CD4-positive, alpha-beta T cell treated with Interleukin-17A for 4 hours (primary cell): ENCODE results near the gene AP2A2.
A peak's percentile ranks its signal among the peaks of the same experiment; 100 is the strongest.

Source experiments
- DNase-seq: peaks from one replicate; pipeline ENCODE4 v3.0.0-alpha.2; 2020; ENCODE audit warnings: mixed read lengths

Gene AP2A2

DNA sequence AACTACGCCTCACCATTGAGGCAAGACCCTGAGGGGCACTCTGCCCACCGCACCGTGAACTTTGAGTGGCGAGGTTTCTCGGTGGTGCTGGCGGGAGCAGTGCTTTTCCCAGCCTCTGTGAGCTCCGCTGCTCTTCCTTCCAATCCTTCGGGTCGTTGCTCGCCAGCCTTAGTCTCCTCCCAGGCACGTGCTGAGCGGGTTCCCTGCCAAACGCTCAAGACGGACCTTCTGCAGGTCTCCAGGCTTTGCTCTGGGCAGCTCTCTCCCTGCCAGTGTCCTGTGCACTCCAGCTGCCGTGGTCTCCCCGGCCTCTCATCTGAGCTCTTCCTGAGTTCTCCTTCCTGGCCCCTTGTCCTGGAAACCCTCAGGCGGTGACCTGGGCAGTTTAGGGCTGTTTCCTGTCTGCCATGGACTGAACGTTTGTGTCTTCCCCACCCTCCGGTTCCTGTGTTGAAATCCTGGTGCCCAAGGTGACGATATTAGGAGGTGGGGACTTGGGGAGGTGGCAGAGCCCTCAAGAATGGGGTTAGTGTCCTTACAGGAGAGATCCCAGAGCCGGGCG is 122.0 kb downstream of the AP2A2 start:
- DNase-seq: no peak

DNA sequence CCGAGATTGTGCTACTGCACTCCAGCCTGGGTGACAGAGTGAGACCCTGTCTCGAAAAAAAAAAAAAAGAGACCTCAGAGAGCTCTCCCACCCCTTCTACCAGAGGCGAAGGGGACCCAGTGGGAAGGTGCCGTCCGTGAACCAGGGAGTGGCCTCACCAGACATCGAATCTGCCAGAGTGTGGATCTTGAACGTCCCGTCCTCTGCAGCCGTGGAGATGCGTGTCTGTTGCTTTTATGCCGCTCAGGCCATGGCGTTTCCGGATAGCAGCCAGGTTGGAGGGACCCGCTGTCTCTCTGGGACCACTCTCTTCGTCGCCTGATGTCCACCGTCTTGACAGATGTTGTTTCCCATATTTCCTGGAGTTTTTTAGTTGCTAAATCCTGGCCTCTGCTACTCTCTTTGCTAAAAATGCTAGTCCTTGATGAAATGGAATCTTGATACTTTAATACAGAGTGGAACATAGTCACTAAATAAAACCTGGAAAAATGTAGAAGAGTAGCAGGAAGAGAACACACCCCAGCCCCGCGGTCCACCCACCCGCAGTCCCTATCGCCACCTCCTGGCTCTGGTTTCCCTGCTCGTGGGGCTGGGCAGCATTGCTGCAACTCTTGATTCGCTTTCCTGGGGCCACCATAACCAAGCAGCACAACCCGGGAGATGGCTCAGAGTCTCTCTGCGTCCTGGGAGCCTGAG is 122.9 kb downstream of the AP2A2 start:
- no peak for DNase-seq

DNA sequence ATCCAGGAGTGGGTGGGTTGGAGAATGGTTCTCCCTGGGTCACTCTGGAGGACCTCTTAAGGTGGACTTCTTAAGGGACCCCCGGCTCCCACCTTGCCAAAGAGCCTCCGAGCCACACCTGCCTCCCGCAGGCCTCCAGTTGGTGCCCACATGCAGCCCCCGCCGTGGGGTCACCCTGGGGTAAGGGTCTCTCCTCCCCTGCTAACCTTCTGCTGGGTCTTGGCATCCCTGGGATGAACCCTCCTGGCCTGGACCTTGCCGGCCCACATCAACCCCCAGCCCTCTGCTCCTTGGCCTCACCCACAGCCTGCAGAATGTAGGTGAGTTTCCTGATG is 123.4 kb downstream of the AP2A2 start:
- DNase-seq: no peak

DNA sequence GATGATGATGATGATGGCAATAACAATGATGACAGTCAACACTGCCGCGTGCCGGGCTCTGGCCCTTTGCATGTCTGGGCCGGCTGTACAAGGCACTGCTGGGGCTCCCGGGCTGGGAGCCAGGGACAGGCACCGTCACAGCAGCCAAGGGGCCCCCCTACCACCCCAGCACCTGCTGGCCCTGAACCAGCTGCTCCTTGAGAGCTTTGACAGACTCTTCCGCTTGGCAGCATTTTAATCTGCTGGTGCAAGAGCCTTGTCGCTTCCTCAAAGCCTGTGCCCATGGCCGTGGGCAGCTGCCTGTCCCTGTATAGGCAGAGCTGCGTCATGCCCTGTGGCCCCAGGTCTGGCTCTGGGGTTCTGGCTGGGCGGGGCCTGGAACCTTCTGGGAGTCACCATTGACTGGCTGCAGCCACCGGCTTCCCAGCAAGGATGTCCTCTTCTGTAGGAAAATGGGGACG is 123.8 kb downstream of the AP2A2 start:
- DNase-seq: no peak

DNA sequence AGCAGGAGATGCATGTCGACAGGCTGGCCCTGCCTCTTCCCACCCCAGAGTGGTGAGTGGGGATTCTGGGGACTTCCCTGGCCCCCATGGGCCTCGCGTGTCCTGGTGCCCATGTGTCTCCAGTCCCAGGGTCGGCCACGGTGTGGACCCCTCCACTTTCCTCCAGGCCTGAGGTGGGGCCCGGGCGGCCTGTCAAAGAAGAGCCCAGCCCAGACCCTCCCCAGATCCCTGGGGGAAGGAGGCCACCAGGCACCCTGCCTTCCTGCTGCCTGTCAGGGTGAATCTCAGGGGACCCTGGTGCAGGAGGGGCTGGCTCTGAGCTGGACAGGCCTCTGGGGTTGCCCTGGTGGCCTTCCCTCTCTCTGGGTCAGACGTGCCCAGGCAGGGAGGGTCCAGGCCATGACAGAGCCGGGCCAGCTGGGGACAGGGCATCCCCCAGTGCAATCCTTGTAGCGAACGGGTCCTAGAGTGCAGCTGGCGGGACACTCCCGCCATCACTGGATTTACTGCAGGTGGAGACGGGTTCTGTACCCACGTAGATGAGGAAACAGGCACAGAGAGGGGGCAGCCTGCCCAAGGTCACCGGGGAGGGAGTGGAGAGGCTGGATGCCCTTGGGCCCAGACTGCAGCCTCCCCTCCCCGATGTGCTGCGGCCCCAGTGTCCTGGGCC is 124.4 kb downstream of the AP2A2 start:
- DNase-seq: no peak

DNA sequence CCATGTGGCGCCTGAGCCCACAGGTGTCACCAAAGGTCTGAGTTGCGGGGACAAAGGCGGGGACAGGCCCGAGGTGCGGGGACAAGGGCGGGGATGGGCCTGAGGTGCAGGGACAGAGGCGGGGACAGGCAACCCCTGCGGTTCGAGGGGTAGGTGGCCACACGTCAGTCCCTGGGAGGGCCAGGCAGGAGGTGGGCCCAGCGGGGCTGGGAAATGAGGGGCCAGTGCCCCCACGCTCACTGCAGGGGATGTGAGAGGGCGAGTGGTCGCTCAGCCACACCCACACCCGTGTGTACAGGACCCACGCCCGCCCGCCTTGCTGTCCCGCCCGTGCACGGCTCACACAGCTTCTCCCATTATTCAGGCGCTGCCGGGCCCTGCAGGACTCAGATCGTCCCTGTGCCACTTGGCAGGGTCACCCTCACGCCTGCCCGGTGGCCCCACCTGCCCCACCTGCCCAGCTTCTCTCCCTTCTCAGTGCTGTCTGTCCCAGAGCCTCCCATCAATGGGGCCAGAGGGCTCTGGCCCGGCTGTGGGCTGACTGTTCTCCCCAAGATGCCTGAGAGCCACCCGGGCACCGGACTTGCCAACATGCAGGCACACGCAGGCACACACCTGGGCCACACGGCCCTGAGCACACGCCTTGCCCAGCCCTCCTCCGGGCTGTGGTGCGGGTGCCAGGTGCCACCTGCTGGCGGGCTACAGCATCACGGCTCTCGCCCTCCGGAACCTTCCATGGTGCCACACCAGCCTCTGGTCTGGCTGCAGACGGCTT is 125.1 kb downstream of the AP2A2 start:
- DNase-seq: peak; percentile 80

DNA sequence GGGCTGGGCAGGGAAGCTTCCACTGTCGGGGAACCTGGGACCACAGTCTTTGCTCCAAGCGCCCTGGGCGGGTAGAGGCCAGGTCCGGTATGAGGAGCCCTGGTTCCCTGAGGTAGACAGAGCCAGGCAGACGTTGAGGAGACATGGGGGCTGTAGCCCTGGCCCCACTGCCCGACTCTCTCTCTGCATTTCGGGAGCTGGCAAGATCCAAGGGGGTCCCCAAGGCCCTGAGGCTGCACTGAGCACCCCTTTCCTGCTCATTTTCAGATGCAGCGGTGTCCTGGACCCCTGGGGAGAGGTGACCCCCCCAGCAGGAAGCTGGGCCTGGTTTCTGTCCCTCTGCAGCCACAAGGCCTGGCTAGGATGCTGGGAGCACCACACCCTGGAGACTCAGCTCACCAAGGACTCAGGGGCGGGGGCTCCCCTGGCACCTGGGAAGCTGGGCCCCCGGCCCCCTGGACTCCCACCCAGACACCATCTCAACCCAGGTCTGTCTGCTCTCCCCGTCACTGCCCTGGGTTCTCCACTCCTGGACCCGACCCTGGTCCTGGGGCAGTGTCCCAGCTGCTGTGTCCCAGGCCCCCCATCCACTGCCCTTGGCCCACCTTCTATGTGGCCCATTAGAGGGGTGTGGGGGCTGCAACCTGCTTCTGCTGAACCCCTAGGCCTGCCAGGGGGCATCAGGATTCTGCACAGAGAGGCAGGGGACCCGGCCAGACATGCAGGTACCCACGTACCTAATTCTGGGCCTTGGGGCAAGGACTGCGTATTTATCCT is 125.9 kb downstream of the AP2A2 start:
- DNase-seq: no peak

DNA sequence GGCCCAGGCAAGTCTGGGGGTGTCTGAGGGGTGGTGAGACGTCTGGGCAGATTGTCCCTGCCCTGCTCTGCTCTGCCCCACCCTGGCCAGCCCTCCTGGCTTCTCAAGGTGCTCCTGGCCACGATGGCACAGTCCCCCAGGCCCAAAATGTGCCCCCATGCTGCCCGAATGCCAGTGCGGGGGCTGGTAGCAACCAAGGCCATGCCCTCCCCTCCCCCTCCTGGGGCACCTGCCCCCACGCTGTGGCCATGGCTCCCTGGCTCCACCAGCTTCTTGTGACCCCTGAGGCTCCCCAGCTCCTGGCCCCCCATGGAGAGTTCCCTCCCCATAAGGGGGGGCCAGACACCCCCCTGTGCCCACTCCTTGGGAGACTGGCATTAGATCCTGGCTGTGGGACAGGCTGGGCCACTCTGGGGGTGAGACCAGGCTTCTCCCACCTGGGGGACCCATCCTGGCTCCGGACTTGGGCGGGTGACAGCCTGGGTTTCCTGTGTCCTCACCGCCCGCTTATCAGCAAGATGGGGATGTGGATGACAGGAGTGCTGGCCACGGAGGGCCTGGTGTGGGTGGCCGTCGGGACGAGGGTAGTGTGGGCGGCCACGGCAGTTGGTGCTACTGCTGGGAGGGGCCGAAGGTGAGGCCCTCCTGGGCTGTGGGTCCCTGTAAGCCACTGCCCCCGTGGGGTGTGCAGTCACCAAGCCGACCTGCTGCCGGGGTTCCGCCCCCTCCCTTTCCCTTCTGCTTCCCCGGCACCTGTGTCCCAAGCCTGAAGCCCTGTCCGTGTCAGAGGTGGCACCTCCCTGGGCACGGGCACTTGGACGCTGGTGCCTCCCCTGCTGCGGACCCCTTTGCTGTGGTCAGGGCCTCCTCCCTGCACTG is 126.7 kb downstream of the AP2A2 start:
- no peak for DNase-seq

DNA sequence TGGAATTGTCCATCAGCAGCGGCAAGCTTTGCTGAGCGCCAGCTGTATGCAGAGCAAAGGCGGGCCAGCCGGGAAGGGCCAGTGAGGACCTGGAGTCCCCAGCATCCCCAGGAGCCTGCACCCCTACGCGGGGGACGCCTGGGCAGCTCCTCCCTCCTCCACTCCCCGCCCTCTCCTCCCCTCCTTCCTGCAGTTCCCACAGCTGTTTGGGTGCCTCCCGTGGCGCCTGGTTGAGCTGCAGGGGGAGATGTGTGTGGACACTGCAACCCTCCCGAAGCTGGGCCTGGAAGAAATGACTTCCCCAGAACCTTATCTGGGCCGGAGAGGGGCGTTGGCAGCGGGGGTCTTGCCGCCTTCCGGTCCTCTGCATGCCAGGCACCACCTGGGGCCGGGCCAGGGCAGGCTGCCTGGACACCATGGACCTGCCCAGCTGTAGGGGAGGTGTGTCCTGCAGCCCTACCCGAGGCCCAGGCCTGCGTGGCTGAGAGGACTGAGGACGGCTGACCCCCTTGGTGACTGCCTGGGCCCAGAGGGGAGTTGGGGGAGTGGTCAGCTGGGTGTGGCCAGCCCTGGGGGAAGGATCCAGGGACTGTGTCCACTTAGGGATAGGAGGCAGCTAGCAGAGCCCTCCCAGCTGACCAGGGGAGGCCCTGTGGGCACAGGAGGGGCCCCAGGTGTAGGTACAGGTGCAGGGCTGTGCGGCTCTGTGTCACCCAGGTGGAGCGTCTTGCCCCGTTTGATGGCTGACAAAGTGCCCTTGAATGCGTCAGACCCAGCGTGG is 127.6 kb downstream of the AP2A2 start:
- DNase-seq: no peak

DNA sequence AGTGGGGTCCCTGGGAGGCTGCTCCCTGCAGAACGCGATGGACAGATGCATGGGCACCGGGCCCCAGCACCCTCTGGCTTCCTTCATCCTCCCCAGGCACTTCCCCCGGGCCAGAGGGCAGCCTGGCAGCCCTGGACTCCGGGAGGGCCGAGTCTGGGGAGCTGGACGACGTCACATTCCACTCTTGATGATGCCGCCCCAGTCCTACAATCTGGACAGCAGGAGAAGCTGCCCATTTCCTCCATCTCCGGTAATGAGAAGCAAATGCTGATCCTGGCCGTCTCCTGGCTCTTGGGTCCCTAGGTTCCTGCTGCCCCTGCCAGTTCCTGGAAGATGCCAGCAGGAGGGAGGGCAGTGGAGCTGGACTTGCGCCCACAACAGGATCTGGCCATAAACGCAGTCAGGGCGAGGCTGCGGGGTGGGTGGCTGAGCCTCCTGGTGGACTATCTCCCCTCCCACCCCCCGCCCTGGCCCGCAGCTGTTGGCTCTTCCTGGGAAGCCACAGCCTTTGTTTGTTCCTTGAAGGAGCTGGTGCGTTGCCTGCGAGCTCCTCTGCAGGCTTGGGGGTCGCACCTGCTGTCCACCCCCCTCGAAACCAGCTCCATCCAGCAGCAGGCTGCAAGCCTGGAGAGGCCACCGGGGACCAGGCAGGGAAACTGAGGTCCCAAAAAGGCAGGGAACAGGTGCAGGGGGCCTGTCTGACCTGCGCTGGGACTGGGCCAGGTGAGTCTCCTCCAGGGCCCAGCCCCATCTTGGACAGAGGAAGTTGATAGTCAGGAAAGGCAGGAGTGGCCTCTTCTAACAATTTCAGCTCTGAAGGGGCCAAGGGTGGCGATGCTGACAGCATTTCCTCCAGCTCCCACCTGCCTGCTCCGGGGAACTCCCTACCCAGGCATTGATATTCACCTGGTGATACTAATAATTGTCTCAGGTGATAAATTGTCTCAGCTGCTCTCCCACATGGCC is 128.8 kb downstream of the AP2A2 start:
- DNase-seq: no peak

DNA sequence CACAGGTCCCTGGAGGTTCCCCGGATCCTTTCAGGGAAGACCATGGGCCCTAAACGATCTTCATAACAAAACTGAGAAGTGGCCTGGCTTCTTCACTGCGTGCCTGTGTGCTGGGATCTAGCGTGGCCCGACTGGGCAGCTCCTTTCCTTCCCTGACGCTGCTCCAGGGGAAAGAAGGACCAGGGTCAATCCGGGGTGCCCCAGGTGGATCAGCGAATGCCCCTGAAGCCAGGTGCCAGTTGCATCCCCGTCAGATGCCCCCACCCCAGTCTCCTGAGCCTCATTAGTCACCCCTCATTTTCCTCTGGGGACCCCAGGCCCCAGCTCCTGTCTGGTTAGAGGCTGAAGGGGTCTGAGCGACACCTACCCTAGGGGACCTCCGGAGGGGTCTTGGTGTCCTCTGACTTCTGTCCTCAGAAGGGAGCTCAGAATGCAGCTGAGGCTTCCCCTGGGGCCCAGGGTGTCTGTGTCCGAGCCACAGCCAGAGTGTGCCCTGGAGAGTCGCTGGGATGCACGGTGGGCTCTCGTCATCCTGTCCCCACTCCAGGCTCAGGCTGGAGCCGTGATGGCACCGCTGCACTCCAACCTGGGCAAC is 129.5 kb downstream of the AP2A2 start:
- DNase-seq: no peak

DNA sequence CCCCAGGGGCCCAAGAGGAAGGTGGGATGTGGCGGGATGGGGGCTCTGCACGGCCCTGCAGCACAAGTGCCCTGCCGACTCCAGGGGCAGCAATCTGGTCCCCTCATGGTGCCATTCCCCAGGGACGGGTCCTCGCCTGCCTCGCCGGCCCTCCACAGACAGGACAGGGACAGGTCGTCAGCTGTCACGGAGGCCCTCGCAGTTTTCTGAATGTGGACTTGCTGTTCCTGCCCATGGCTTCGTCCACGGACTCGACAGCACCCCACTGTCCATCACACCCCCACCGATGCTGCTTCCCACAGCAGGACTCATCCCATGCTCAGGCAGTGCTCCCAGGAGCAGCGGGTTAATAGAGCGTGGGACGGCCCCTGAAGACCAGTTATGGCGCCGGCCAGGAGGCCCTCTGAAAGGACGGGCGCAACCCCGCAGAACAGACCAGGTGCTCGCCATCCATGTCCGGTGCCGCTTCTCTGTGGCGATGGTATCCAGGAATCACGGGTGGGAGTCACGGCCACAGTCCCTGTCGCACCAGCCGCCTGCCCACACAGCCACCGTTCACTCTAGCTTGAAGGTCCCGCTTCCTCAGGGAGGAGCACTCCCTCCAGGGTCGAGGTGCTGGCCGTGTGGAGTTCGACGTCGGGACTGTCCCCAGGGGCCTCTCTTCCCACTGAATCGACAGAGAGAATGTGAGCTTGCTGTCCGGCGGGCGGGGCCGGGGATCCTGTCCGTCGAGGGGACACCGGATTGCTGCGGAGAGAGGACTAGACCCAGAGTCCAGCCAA is 130.5 kb downstream of the AP2A2 start:
- no peak for DNase-seq

DNA sequence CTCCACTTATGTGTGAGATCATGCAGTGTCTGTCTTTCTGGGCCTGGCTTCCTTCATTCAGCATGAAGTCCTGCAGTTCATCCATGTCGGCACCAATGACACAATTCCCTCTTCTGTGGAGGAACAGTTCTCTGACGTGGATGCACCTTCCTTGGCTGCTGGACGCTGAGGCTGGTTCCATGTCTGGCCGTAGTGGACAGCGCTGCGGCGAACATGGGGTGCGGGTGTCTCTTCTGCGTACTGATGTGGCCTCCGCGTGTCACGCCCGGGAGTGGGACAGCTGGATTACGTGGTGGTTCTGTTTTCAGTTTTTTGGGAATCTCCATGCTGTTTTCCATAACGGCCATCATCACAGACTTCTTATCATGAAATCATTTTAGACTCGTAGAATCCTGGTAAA is 132.1 kb downstream of the AP2A2 start:
- no peak for DNase-seq

DNA sequence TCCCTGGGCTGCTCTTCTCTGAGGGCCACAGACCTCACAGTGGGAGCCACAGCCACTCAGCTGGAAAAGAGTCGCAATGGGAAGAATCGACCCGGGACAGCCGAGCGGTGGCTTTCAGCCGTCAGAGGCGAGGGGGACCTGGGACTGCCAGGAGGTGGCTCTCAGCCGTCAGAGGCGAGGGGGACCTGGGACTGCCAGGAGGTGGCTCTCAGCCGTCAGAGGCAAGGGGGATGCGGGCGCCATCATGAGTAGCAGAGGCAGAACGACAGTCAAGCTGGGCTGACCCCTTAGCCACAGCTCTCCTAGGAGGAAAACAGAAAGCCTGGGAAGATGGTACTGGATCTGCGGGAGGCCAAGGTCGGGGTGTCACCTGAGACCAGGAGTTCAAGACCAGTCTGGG is 134.1 kb downstream of the AP2A2 start:
- DNase-seq: no peak

DNA sequence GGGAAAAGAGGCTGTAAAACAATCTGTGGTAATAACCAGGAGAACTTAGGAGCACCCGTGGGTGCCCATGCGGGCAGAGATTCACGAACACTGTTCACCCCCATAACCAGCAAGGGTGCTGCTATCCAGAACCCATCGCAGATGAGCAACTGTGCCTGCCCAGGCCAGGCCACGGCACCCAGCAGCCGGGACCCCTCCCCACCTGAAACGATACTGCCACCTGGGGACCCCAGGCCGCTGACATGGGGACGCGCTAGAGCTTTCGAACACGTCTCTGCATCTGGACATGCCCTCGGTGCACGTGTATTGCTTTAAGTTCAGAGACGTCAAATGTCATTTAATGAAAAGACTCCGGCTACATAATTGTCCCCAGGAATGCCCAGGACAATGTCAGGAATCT is 134.7 kb downstream of the AP2A2 start:
- DNase-seq: no peak

DNA sequence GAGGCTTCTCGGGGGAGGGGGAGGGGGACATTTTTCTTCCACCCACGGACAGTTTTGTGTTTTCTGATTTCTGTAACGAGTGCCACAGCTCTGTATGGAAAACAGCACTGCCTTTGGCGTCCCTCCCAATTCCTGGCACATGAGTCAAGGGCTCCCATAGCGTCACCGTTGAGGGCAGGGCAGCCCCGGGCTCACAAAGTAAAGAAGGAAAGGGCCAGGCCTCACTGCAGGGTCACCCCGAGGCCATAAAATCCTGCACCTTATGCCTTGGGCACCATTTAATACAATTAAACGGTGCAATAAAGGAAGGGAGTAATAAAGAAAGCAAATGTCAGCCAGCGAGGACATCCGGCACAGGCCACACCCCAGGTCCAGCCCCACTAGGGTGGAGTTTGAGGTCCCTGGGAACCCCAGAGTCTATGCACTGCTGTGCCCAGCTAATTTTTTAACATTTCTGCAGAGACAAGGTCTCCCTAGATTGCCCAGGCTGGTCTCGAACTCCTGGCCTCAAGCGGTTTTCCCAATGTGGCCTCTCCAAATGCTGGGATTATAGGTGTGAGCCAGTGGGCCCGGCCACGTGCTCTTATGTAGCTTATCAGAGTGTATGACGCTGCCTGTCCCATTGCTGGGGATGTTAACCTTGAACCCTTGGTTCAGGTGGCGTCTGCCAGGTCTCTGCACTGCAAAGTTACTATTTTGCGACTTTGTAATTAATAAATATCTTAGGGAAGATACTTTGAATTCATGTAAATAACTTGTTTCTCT is 135.4 kb downstream of the AP2A2 start:
- DNase-seq: no peak
